Lung (tissue), 12 donors: ENCODE results near the gene MDFIC. TPM values are rescaled to one million over a fixed set of nuclear protein-coding genes. Genes with fewer than 3 reads are reported as not detected.

Experiments
- ATAC-seq: fragments of 200-7000 bp; cut with Tn5 transposase; one replicate; pipeline ENCODE4 v1.9.1; 2020; ENCODE audit warnings: moderate number of reproducible peaks; ENCODE audit not compliant: insufficient read depth, low FRiP score
- DNase-seq, 3 donors: peaks; one replicate each; pipeline ENCODE4 v3.0.0-alpha.2; 2013 to 2017
- H3K27ac ChIP-seq, 2 donors: one replicate each; pipeline ENCODE4 v1.5.1; 2013; ENCODE audit warnings: mild to moderate bottlenecking in 2 of 2, moderate library complexity in 2 of 2, control low read depth in 1 of 2, inconsistent platforms in 1 of 2, low read depth in 1 of 2, low read length in 1 of 2
- H3K27me3 ChIP-seq, 3 donors: one replicate each; pipeline ENCODE4 v1.5.1; 2013; ENCODE audit warnings: low read length in 2 of 3; ENCODE audit not compliant: control insufficient read depth in 3 of 3, insufficient read depth in 3 of 3
- H3K36me3 ChIP-seq, 4 donors: one replicate each; pipeline ENCODE4 v1.5.1; 2013; ENCODE audit warnings: low read length in 4 of 4, mild to moderate bottlenecking in 1 of 4, moderate library complexity in 1 of 4; ENCODE audit not compliant: control insufficient read depth in 4 of 4, insufficient read depth in 4 of 4
- H3K4me1 ChIP-seq, 5 donors: one replicate each; pipeline ENCODE4 v1.5.1; 2013; ENCODE audit warnings: low read length in 5 of 5, mild to moderate bottlenecking in 2 of 5, moderate library complexity in 1 of 5; ENCODE audit not compliant: control insufficient read depth in 5 of 5, insufficient read depth in 5 of 5
- H3K4me3 ChIP-seq: one replicate; pipeline ENCODE4 v1.5.1; 2013; ENCODE audit warnings: mild to moderate bottlenecking, control low read depth, moderate library complexity
- H3K9ac ChIP-seq, 2 donors: one replicate each; pipeline ENCODE4 v1.5.1; 2013; ENCODE audit warnings: low read length in 2 of 2, control low read depth in 1 of 2; ENCODE audit not compliant: insufficient read depth in 1 of 2
- H3K9me3 ChIP-seq, 4 donors: one replicate each; pipeline ENCODE4 v1.5.1; 2013; ENCODE audit warnings: low read length in 3 of 4, mild to moderate bottlenecking in 1 of 4, moderate library complexity in 1 of 4; ENCODE audit not compliant: control insufficient read depth in 4 of 4, insufficient read depth in 3 of 4
- WGBS, 2 donors: extraction: QIAGEN DNeasy Blood & Tissue Kit; methylation state at CpG; one replicate each; pipeline ENCODE4 v1.1.7; 2013; 5-methylcytosine and 5-hydroxymethylcytosine counted together
- polyA plus RNA-seq, 2 donors: library from polyadenylated mRNA; stranded (reverse); fragments of 200-250 nt; gene quantifications; one replicate each; pipeline ENCODE4 v1.2.1, GENCODE V29; 2013
- total RNA-seq, 2 donors: library from RNA; depleted of rRNA in 1 of 2; stranded (reverse); fragments of >200 nt in 1 of 2; gene quantifications; one replicate each; pipeline ENCODE4 v1.2.1, GENCODE V29; 2014 to 2021
- TF ChIP-seq, protein P1 (sequence below): IDR thresholded peaks from 2 replicates; pipeline ENCODE4 v1.5.1; 2012; ENCODE audit warnings: mild to moderate bottlenecking; ENCODE audit errors: control extremely low read depth, extremely low read depth
- donor health status: control.
- donor health status: control.
- donor health status: Bipolar disorder and iron deficiency.
- donor health status: healthy.
- donor health status: DM: yes; HTN: yes; CAD: no.

Gene MDFIC
- total and polyA plus RNA-seq, 4 donors = 13.3 to 55.5 (median 25.5) TPM

DNA sequence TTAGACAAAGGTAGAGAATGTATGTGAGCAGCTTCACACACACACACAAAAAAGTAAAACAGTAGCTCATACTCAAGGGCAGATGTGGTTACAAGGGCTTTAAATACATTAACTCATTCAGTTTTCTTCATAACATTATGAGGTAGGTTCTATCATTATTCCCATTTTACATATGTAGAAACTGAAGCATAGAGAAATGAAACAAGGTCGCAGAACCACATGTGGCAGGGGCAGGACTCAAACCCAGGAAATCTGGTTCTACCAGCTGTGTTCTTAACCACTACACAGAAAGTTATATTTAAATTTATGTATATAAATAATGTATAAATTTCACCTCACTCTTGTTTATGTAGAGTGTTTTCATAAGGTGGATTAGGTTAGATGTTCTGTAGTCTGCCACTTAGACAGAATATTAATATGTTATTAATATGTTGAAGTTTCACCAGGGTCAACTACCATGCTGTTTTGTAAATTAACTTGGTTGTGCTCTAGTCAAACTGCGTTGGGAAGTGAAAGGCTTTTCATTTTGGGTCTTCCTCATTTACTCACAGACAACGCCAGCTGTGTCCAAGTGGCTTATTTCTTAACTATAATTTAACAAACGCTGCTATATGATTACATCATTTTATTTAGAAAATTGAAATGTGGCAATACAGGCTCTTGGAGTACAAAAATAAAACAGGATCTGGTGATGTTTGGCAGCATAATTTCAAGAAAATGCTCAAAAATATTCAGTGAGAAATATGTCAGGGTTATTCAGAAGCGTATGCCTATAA lies 138.4 kb downstream of the MDFIC start:
- Histone ChIP-seq H3K36me3 (no peaks in the 10 kb centered on the region), H3K4me1 (peaks cover 0 to 7% (median 2%) of the 10 kb centered on the region in 5 donors), H3K4me3 (no peak overlapping the region), H3K9ac (no peak overlapping the region), H3K27ac (no peak overlapping the region), H3K9me3 (no peaks in the 10 kb centered on the region), H3K27me3 (no peaks in the 10 kb centered on the region)
- ATAC-seq (no peak), DNase-seq (peak in 2 of 3 donors; percentile 66 to 78)
- 51 to 72% methylated on average over 5 of the region's 5 CpGs for WGBS, 2 donors
- TF ChIP-seq, protein P1, sequence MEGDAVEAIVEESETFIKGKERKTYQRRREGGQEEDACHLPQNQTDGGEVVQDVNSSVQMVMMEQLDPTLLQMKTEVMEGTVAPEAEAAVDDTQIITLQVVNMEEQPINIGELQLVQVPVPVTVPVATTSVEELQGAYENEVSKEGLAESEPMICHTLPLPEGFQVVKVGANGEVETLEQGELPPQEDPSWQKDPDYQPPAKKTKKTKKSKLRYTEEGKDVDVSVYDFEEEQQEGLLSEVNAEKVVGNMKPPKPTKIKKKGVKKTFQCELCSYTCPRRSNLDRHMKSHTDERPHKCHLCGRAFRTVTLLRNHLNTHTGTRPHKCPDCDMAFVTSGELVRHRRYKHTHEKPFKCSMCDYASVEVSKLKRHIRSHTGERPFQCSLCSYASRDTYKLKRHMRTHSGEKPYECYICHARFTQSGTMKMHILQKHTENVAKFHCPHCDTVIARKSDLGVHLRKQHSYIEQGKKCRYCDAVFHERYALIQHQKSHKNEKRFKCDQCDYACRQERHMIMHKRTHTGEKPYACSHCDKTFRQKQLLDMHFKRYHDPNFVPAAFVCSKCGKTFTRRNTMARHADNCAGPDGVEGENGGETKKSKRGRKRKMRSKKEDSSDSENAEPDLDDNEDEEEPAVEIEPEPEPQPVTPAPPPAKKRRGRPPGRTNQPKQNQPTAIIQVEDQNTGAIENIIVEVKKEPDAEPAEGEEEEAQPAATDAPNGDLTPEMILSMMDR = no peak

DNA sequence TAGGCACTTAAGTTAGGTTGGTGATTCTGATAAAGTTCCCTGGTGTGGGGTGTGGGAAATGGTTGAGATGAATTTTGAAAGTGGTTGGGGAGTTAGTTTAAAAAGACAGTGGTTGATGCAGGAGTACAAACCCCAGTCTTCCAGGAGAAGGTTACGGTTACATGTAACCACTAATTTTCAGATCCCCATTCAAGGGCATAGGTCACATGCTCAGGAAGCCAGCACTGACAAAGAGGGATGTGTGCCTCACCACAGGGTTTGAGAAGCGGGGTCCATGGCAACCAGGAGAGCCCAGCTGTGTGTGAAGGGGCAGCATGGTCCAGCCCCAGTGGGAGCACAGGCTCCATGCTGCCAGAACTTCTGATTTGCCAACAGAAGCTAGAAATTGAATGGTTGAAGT lies 144.2 kb downstream of the MDFIC start:
- no peaks in the 10 kb centered on the region for H3K27me3 ChIP-seq
- no peak for DNase-seq
- no peaks in the 10 kb centered on the region for H3K36me3 ChIP-seq
- TF ChIP-seq, protein P1 = no peak
- no peak overlapping the region for H3K27ac ChIP-seq
- H3K4me3 ChIP-seq = no peak overlapping the region
- peaks cover 0 to 1% (median 0%) of the 10 kb centered on the region in 5 donors for H3K4me1 ChIP-seq
- H3K9ac ChIP-seq = no peak overlapping the region
- 61 to 71% methylated on average over 2 of the region's 2 CpGs for WGBS, 2 donors
- ATAC-seq = no peak
- no peaks in the 10 kb centered on the region for H3K9me3 ChIP-seq

DNA sequence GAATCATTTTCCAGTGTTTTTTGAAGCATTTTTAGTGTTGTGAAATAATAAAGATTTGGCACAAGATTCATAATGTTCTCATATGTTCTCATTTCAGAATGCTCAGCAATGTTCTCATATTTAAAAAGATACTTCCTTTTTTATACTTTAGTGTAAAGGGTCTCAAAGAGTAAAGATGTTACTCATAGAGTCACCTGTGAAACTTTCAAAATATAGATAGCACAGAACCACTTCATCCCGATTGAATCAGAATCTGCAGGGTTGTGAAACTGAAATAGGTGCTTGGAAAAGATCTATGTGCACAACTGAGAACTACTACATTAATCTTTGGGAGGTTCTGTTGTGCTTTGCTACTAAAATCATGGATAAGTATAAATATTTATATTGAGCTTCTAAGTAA lies 144.7 kb downstream of the MDFIC start:
- no peak for ATAC-seq
- Histone ChIP-seq H3K9ac (no peak overlapping the region), H3K9me3 (no peaks in the 10 kb centered on the region), H3K27ac (no peak overlapping the region), H3K36me3 (no peaks in the 10 kb centered on the region), H3K4me3 (no peak overlapping the region), H3K4me1 (no peaks in the 10 kb centered on the region), H3K27me3 (no peaks in the 10 kb centered on the region)
- WGBS, 2 donors = 67 to 68% methylated on average over 1 of the region's 1 CpG
- TF ChIP-seq, protein P1 = no peak
- DNase-seq = peak in 2 of 3 donors; percentile 35 to 37
